Measurements from ENCODE around the gene TMEM60.
A peak's percentile ranks its signal among the peaks of the same experiment; 100 is the strongest.
"Not testable (repeated sequence)": the region's sequence is repeated elsewhere in the genome, so short reads cannot be mapped to it uniquely, and the experiment has no call there.

Gene TMEM60

GRCh38 chr7:77811516-77812289, 13.5 kb upstream of the TMEM60 start:
- DNase-seq: no peak

- no peak for DNase-seq
Measured at GRCh38 chr7:77808517-77808916, 10.3 kb upstream of the TMEM60 start.

GRCh38 chr7:77806425-77806824, 8.2 kb upstream of the TMEM60 start:
- no peak for DNase-seq

- DNase-seq: no peak
Measured at GRCh38 chr7:77802557-77803405, 4.5 kb upstream of the TMEM60 start.

- no peak for DNase-seq
Measured at GRCh38 chr7:77800730-77801129, 2.5 kb upstream of the TMEM60 start.

GRCh38 chr7:77800158-77800557, 1.9 kb upstream of the TMEM60 start:
- DNase-seq: peak; percentile 12

GRCh38 chr7:77799078-77799964, 1.1 kb upstream of the TMEM60 start:
- peak; percentile 48 for DNase-seq

GRCh38 chr7:77797734-77798393, 370 bp downstream of the TMEM60 start:
- DNase-seq: no peak

GRCh38 chr7:77796960-77797359, 1.3 kb downstream of the TMEM60 start:
- DNase-seq: no peak

- no peak for DNase-seq
Measured at GRCh38 chr7:77796109-77796508, 2.1 kb downstream of the TMEM60 start.

GRCh38 chr7:77794000-77794399, 4.2 kb downstream of the TMEM60 start:
- DNase-seq: no peak

GRCh38 chr7:77791956-77792355, 6.3 kb downstream of the TMEM60 start:
- no peak for DNase-seq

- DNase-seq: peak; percentile 49
Measured at GRCh38 chr7:77791336-77791735, 6.9 kb downstream of the TMEM60 start.

GRCh38 chr7:77788327-77788902, 9.8 kb downstream of the TMEM60 start:
- no peak for DNase-seq

- DNase-seq: no peak
Measured at GRCh38 chr7:77786741-77787140, 11.5 kb downstream of the TMEM60 start.

GRCh38 chr7:77786018-77786417, 12.2 kb downstream of the TMEM60 start:
- no peak for DNase-seq

GRCh38 chr7:77784426-77784825, 13.8 kb downstream of the TMEM60 start:
- not testable (repeated sequence) for DNase-seq

- no peak for DNase-seq
Measured at GRCh38 chr7:77783545-77783944, 14.7 kb downstream of the TMEM60 start.

- no peak for DNase-seq
Measured at GRCh38 chr7:77783111-77783510, 15.1 kb downstream of the TMEM60 start.

GRCh38 chr7:77782383-77782782, 15.9 kb downstream of the TMEM60 start:
- DNase-seq: no peak

- DNase-seq: no peak
Measured at GRCh38 chr7:77778535-77778934, 19.7 kb downstream of the TMEM60 start.

GRCh38 chr7:77771901-77772300, 26.3 kb downstream of the TMEM60 start:
- DNase-seq: no peak
